GM19239 (cell line): ENCODE data around the gene KRT35.

Source experiments
- DNase-seq: peaks from one replicate; pipeline ENCODE4 v3.0.0; 2011; ENCODE audit warnings: low spot score; ENCODE audit not compliant: insufficient read length
- FAIRE-seq: peaks from 2 replicates; lab custom pipeline; 2011; peaks lifted over from hg19 to GRCh38; lab: Jason Lieb, UNC

Gene KRT35

GRCh38 chr17:41428591-41429291 lies 52.2 kb downstream of the KRT35 start:
- DNase-seq (no peak), FAIRE-seq (no peak)
